Mucosa of descending colon (tissue), 3 donors: ENCODE data around the gene BBIP1. TPM values are rescaled to one million over a fixed set of nuclear protein-coding genes. Genes with fewer than 3 reads are reported as not detected.

Source experiments
- ATAC-seq: fragments of 200-7000 bp; cut with Tn5 transposase; one replicate; pipeline ENCODE4 v1.9.1; 2020; ENCODE audit warnings: mild to moderate bottlenecking, moderate library complexity
- DNase-seq, 3 donors: peaks; one replicate each; pipeline ENCODE4 v3.0.0-alpha.2; 2020
- H3K36me3 ChIP-seq: fragments of 200-600 bp; one replicate; pipeline ENCODE4 v1.8.0; 2021; ENCODE audit warnings: low read depth, mild to moderate bottlenecking
- H3K4me1 ChIP-seq: fragments of 200-600 bp; one replicate; pipeline ENCODE4 v1.8.0; 2021; ENCODE audit warnings: low read depth, mild to moderate bottlenecking
- H3K4me3 ChIP-seq: fragments of 200-600 bp; one replicate; pipeline ENCODE4 v1.8.0; 2021; ENCODE audit warnings: mild to moderate bottlenecking
- H3K9me3 ChIP-seq: fragments of 200-600 bp; one replicate; pipeline ENCODE4 v1.8.0; 2021; ENCODE audit warnings: mild to moderate bottlenecking
- intact Hi-C, 2 donors: fragments of 100-400 bp; cut with DNase I in 1 of 2; cut with micrococcal nuclease in 1 of 2; formaldehyde crosslinking; loops; one replicate each; pipeline versions ENCODE4 v1.11.0 to v1.11.1; 2022; cut with DNase I, micrococcal nuclease
- long read RNA-seq, 2 donors: library from polyadenylated mRNA; unstranded; transcript quantifications; one replicate each; pipeline ENCODE4 v2.0.0, GENCODE V29; 2019 to 2021
- total RNA-seq, 3 donors: library from RNA; stranded (reverse); fragmentation: NEBNext Ultra II Directional in 2 of 3; extraction: Animal tissue kit (Norgen Biotek cat#: 25700) in 2 of 3; gene quantifications; one replicate each; pipeline versions ENCODE4 v1.2.1 to v1.2.4, GENCODE V29; 2021 to 2023
- TF ChIP-seq, protein P1 (sequence below): fragments of 200-600 bp; IDR thresholded peaks from one replicate; pipeline ENCODE4 v1.8.0; 2022; ENCODE audit warnings: antibody characterized with exemption, mild to moderate bottlenecking
- donor health status: DM: no; HTN: no; CAD: no; lungs with moderate emphysema.
- donor health status: DM: no; HTN: no; CAD: no.
- donor health status: DM: no; HTN: yes; CAD: no.

The BBIP1 gene, protein sequence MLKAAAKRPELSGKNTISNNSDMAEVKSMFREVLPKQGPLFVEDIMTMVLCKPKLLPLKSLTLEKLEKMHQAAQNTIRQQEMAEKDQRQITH
- total RNA-seq = 10 to 100 TPM; 10.6 to 23.4 (median 17.6) TPM
- long read RNA-seq, donor 1, transcript BBIP1-207 (4 exons, 2,119 nt) = major isoform, 11 of 18 reads
- long read RNA-seq, donor 1, partial matches to known transcripts = 0 of 18 reads
- long read RNA-seq, donor 1, other reads (novel, unspliced or antisense) = 2 of 18 reads
- long read RNA-seq, donor 2, partial matches to known transcripts = 0 of 54 reads
- long read RNA-seq, donor 2, other reads (novel, unspliced or antisense) = 50 of 54 reads

DNA sequence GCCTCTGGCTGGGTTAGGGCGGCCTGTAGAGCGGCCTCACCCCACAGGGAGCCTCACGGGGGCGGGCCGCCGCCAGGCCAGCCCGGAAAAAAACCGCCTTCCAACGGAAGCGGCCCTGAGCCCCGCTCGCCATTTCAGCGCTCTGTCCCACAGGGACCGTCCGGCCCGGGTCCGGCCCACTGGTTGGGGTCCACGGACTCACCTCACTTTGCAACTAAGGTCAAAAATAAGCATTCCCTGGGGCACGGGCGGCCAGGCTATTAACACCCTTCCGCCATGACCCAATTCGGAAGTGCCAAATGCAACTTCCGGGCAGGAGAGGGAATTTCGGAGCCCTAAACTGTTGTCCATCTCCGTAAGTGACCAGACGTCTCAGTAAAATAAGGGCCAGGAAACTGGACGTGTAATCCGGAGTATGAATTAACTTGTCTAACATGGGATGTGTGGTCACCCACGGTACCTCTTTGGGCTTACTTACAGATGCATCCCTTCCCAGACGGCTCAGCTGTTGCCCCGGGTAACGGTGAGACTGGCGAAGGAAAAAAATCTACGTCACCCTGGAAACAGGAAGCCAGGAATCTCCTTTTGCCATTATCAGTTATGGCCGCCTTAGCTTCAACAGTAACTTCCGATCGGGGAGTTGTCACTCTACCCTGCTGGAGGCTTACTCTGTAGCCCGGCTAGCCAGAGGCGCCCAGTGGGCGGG, at the start of gene BBIP1:
Gene BBIP1, minus strand, starts transcription at position 538 of the 706 bp plus-strand sequence. CDS start 1,023 bp downstream, outside the sequence.
- TF ChIP-seq, protein P1, sequence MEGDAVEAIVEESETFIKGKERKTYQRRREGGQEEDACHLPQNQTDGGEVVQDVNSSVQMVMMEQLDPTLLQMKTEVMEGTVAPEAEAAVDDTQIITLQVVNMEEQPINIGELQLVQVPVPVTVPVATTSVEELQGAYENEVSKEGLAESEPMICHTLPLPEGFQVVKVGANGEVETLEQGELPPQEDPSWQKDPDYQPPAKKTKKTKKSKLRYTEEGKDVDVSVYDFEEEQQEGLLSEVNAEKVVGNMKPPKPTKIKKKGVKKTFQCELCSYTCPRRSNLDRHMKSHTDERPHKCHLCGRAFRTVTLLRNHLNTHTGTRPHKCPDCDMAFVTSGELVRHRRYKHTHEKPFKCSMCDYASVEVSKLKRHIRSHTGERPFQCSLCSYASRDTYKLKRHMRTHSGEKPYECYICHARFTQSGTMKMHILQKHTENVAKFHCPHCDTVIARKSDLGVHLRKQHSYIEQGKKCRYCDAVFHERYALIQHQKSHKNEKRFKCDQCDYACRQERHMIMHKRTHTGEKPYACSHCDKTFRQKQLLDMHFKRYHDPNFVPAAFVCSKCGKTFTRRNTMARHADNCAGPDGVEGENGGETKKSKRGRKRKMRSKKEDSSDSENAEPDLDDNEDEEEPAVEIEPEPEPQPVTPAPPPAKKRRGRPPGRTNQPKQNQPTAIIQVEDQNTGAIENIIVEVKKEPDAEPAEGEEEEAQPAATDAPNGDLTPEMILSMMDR = no peak
- DNase-seq (peak in 1 of 3 donors; percentile 98), ATAC-seq (peak; percentile 90)
- Histone ChIP-seq H3K36me3 (peaks cover 7% of the 10 kb centered on the region), H3K4me1 (peaks cover 22% of the 10 kb centered on the region), H3K4me3 (peak within 1 kb of the TSS; percentile 70), H3K9me3 (no peaks in the 10 kb centered on the region)
- intact Hi-C loops = no loop called here

DNA sequence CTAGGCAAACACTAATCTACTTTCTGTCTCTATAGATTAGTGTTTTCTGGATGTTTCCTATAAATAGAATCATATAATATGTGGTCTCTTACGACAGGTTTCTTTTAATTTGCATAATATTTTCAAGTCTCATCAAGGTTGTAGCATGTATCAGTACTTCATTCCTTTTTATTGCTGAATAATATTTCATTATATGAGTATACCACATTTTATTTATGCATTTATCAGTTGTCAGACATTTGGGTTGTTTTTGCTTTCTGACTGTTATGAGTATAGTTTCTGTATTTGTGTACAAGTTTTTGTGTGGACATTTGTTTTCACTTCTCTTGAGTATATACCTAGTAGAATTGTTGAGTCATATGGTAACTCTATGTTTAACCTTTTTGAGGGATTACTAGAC, 48.7 kb upstream of the BBIP1 start:
- intact Hi-C loops = no loop called here
- no peak overlapping the region for H3K4me3 ChIP-seq
- no peaks in the 10 kb centered on the region for H3K9me3 ChIP-seq
- no peaks in the 10 kb centered on the region for H3K36me3 ChIP-seq
- no peak for ATAC-seq
- H3K4me1 ChIP-seq = no peaks in the 10 kb centered on the region
- DNase-seq = no peak
- TF ChIP-seq, protein P1 = no peak

DNA sequence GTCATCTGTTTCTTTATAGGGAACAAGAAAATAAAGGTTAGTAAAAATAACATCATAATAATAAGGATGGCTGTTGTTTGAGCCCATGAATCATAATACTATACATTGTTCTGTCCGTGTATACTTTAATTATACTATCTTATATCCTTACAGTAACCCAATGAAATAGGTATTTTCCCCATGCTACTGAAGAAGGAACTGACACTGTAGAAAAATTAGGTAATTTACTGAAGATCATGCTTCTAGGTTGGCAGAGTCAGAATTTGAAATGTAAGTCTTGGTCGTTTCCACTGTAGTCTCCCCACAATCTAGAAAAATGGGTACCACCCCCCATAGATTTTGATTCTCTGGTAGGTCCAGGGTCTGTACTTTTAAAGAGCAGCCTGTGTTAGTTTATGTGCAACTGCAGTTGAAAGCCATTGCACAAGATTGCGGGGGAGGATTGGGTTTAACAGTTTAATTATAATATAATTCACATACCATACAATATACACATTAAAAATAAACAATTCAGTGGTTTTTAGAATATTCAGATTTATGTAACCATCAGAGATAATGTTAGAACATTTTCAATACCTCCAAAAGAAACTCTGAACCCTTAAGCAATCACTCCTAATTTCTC, 48.1 kb upstream of the BBIP1 start:
- Histone ChIP-seq H3K4me3 (no peak overlapping the region), H3K9me3 (no peaks in the 10 kb centered on the region), H3K4me1 (no peaks in the 10 kb centered on the region), H3K36me3 (no peaks in the 10 kb centered on the region)
- DNase-seq (no peak), ATAC-seq (no peak)
- TF ChIP-seq, protein P1 = no peak
- intact Hi-C loops = no loop called here

DNA sequence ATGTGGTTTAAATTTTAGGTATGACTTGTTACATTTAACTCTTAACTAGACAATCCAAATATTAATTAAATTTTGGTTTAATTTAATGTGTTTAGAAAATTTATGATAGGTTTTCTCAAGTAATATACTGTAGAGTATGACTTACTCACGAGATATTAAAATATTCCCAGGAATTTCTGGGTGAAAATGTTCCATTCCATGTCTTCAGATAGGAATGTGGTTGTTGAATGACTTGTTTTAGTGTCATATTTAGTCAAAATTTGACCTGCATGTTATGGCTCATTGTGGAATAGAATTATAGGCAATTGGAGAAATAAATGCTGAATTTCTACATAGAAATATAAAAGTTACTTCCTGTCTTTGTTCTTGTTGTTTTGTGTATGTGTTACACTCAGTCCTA, 47.2 kb upstream of the BBIP1 start:
- no peak for ATAC-seq
- Histone ChIP-seq H3K4me3 (no peak overlapping the region), H3K4me1 (no peaks in the 10 kb centered on the region), H3K9me3 (no peaks in the 10 kb centered on the region), H3K36me3 (no peaks in the 10 kb centered on the region)
- intact Hi-C loops = no loop called here
- TF ChIP-seq, protein P1 = no peak
- DNase-seq = no peak

DNA sequence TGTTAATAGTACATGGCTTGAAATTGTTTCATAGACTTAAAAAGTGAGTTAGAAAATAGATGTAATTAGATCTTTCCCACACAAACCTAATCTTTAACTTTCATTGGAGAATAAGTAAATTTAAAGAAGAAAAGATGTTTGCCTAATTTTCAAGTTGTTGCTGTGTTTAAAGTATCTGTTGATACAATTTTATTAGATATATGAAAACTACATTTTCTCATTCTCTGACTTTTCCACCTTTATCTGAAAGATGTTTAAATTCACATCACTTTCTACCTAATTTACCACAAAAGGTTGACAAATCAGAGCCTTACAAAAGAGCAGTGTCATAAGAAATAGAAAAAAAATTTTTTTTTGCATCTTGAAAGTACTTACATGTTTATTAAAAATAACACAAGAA, 46.2 kb upstream of the BBIP1 start:
- intact Hi-C loops = no loop called here
- DNase-seq (no peak), ATAC-seq (no peak)
- Histone ChIP-seq H3K4me3 (no peak overlapping the region), H3K36me3 (no peaks in the 10 kb centered on the region), H3K9me3 (no peaks in the 10 kb centered on the region), H3K4me1 (no peaks in the 10 kb centered on the region)
- TF ChIP-seq, protein P1 = no peak
